Testis (tissue), 3 donors: ENCODE data around the gene RAB28. TPM values are rescaled to one million over a fixed set of nuclear protein-coding genes. Genes with fewer than 3 reads are reported as not detected.

ENCODE experiments used
- DNase-seq: peaks from one replicate; pipeline ENCODE4 v3.0.0-alpha.2; 2019
- H3K27ac ChIP-seq, 2 donors: fragments of 200-600 bp; sonication (generic); one replicate each; pipeline ENCODE4 v1.5.1; 2019
- H3K27me3 ChIP-seq: fragments of 200-600 bp; sonication (generic); one replicate; pipeline ENCODE4 v1.5.1; 2019
- H3K36me3 ChIP-seq: fragments of 200-600 bp; sonication (generic); one replicate; pipeline ENCODE4 v1.5.1; 2017; ENCODE audit warnings: low read depth; ENCODE audit errors: missing control alignments
- H3K4me1 ChIP-seq: fragments of 200-600 bp; sonication (generic); one replicate; pipeline ENCODE4 v1.5.1; 2019
- H3K4me3 ChIP-seq, 2 donors: fragments of 200-600 bp; sonication (generic); one replicate each; pipeline ENCODE4 v1.5.1; 2017 to 2019
- H3K9me3 ChIP-seq: fragments of 200-600 bp; sonication (generic); one replicate; pipeline ENCODE4 v1.5.1; 2017
- POLR2A ChIP-seq: fragments of 450-650 bp; IDR thresholded peaks from one replicate; pipeline ENCODE4 v1.6.1; 2017; ENCODE audit warnings: antibody characterized with exemption, mild to moderate bottlenecking, moderate library complexity
- WGBS, 2 donors: methylation state at CpG; one replicate each; pipeline ENCODE4 v1.1.5; 2018; 5-methylcytosine and 5-hydroxymethylcytosine counted together
- intact Hi-C: fragments of 100-400 bp; cut with DNase I; formaldehyde crosslinking; loops from one replicate; pipeline ENCODE4 v1.15.1; 2023; ENCODE audit warnings: low total_unique reads
- polyA plus RNA-seq: library from polyadenylated mRNA; stranded (reverse); fragments of 350-450 nt; fragmentation: Illumina TruSeq; extraction: RNeasy Lipid Tissue Mini Kit (QIAGEN cat#74804); gene quantifications from one replicate; pipeline ENCODE4 v1.2.3, GENCODE V29; 2014; ENCODE audit warnings: low read depth, low replicate concordance; ENCODE audit not compliant: insufficient read depth
- total RNA-seq, 2 donors: library from RNA; depleted of rRNA; stranded (reverse); fragments of >200 nt; gene quantifications; one replicate each; pipeline ENCODE4 v1.2.3, GENCODE V29; 2016
- TF ChIP-seq, protein P1 (sequence below), 3 experiments: fragments of 450-650 bp in 2 of 3; fragments of 200-600 bp in 1 of 3; sonication (generic) in 1 of 3; IDR thresholded peaks; one replicate each; pipeline ENCODE4 v1.5.1; 2016 to 2019; ENCODE audit warnings: antibody characterized with exemption in 3 of 3, mild to moderate bottlenecking in 2 of 3, moderate library complexity in 1 of 3

RAB28 gene
- total and polyA plus RNA-seq, 3 donors from 2014 or later = 30.2 to 65.1 (median 34.3) TPM

DNA sequence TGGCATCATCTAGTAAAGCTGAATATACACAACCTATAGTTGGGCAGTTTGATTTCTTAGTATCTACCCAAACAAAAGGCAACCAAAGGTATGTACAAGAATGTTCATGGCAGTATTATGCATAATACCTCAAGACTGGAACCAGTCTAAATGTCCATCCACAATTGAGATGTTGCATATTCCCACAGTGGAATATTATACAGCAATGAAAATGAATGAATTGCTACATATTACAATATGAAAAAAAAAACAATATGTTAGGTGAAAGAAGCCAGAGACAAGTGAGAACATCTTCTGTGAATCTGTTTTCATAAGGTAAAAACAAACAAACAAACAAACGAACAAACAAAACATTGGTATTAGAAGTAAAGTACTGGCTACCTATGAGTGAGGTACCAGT is 11.6 kb upstream of the RAB28 start:
- no peaks in the 10 kb centered on the region for H3K27me3 ChIP-seq
- intact Hi-C loops = no loop called here
- WGBS, 2 donors = 97 to 100% methylated on average over 1 of the region's 1 CpG

GRCh38 chr4:13493793-13494192 is 9.7 kb upstream of the RAB28 start:
- DNase-seq = no peak
- H3K27me3 ChIP-seq = no peaks in the 10 kb centered on the region
- no peak overlapping the region for H3K27ac ChIP-seq
- TF ChIP-seq POLR2A = no peak
- TF ChIP-seq, protein P1, sequence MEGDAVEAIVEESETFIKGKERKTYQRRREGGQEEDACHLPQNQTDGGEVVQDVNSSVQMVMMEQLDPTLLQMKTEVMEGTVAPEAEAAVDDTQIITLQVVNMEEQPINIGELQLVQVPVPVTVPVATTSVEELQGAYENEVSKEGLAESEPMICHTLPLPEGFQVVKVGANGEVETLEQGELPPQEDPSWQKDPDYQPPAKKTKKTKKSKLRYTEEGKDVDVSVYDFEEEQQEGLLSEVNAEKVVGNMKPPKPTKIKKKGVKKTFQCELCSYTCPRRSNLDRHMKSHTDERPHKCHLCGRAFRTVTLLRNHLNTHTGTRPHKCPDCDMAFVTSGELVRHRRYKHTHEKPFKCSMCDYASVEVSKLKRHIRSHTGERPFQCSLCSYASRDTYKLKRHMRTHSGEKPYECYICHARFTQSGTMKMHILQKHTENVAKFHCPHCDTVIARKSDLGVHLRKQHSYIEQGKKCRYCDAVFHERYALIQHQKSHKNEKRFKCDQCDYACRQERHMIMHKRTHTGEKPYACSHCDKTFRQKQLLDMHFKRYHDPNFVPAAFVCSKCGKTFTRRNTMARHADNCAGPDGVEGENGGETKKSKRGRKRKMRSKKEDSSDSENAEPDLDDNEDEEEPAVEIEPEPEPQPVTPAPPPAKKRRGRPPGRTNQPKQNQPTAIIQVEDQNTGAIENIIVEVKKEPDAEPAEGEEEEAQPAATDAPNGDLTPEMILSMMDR (IDR thresholded peaks at IDR 0.05) = no peak
- no peaks in the 10 kb centered on the region for H3K9me3 ChIP-seq
- H3K4me1 ChIP-seq = no peaks in the 10 kb centered on the region
- H3K36me3 ChIP-seq = no peaks in the 10 kb centered on the region
- intact Hi-C loops = no loop called here
- no peak overlapping the region for H3K4me3 ChIP-seq

More for the DNA sequence above, 11.6 kb upstream of the RAB28 start:
- H3K27ac ChIP-seq = no peak overlapping the region
- TF ChIP-seq, protein P1 (IDR thresholded peaks at IDR 0.05) = no peak
- no peak for TF ChIP-seq POLR2A
- no peaks in the 10 kb centered on the region for H3K4me1 ChIP-seq
- no peak for DNase-seq
- H3K36me3 ChIP-seq = no peaks in the 10 kb centered on the region
- H3K9me3 ChIP-seq = no peaks in the 10 kb centered on the region
- H3K4me3 ChIP-seq = no peak overlapping the region

GRCh38 chr4:13492747-13493146 is 8.6 kb upstream of the RAB28 start:
- Histone ChIP-seq H3K27me3 (no peaks in the 10 kb centered on the region), H3K4me1 (no peaks in the 10 kb centered on the region), H3K36me3 (no peaks in the 10 kb centered on the region), H3K9me3 (no peaks in the 10 kb centered on the region), H3K27ac (no peak overlapping the region), H3K4me3 (no peak overlapping the region)
- intact Hi-C loops = no loop called here
- TF ChIP-seq, protein P1 (IDR thresholded peaks at IDR 0.05) = no peak
- no peak for TF ChIP-seq POLR2A
- WGBS, 2 donors = 86 to 88% methylated on average over 3 of the region's 3 CpGs
- no peak for DNase-seq

DNA sequence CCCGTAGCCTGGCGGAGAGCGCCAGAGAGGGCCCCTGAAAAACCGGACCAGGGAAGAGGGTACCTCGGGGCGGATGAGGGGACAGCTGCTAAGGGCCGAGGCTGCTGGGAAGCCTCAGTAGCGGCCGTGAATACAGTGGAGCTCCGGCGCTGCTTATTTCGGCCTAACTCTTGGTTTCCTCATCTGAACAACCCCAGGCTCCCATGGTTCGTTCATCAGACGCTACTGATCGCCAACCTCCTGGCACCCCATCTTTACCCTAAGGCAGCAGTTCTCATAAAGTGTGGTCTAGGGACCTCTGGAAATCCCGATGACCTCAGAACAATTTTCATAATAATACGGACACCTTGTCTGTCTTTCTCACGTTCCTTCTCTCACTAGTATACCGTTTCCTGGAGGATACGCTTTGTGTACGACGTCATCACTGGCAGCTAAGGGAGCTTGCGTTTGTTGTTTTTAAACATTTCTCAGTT is 645 bp upstream of the RAB28 start:
- Histone ChIP-seq H3K27ac (peak overlapping the region; percentile 97 to 98), H3K4me1 (peaks cover 11% of the 10 kb centered on the region), H3K9me3 (no peaks in the 10 kb centered on the region), H3K36me3 (no peaks in the 10 kb centered on the region), H3K27me3 (no peaks in the 10 kb centered on the region), H3K4me3 (peak overlapping the region; percentile 68 to 94)
- intact Hi-C loops = no loop called here
- no peak for TF ChIP-seq POLR2A
- DNase-seq = no peak
- WGBS, 2 donors = 0 to 2% methylated on average over 15 to 23 of the region's 23 CpGs

DNA sequence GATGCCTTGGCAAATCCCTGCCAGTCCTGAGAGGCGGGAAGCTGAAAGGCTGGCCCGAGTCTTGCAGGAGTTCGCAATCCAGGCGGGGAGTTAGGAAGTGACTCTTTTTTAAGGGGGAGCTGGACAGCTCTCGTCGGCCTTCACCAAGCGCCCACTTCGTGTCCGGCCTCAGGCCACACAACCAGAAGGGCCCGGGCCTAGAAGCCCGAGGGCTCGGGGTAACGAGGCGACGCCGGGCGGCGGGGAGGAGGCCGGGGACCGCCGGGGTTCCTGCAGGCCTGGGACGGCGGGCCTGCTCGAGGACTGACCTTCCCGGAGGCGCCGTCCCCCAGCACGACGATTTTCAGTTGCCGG is 395 bp downstream of the RAB28 start:
- DNase-seq = peak; percentile 67
- 0% methylated on average over 10 to 27 of the region's 30 CpGs for WGBS, 2 donors
- Histone ChIP-seq H3K4me1 (peaks cover 11% of the 10 kb centered on the region), H3K9me3 (no peaks in the 10 kb centered on the region), H3K4me3 (peak overlapping the region; percentile 68 to 94), H3K27ac (peak overlapping the region; percentile 97 to 98), H3K36me3 (no peaks in the 10 kb centered on the region), H3K27me3 (no peaks in the 10 kb centered on the region)
- TF ChIP-seq, protein P1 (IDR thresholded peaks at IDR 0.05) = no peak
- TF ChIP-seq POLR2A = no peak
- intact Hi-C loops = no loop called here
